Right ventricle myocardium inferior (tissue), 1 donor: ENCODE measurements around the gene RAB3B. TPM values are rescaled to one million over a fixed set of nuclear protein-coding genes. Genes with fewer than 3 reads are reported as not detected.
"Not testable (repeated sequence)": the region's sequence is repeated elsewhere in the genome, so short reads cannot be mapped to it uniquely, and the experiment has no call there.

Experiments used
- ATAC-seq: fragments of 200-7000 bp; cut with Tn5 transposase; one replicate; pipeline ENCODE4 v1.9.1; 2020; ENCODE audit warnings: mild to moderate bottlenecking, moderate library complexity
- DNase-seq: peaks from one replicate; pipeline ENCODE4 v3.0.0; 2021; ENCODE audit errors: missing footprints
- intact Hi-C: fragments of 100-400 bp; cut with DNase I; formaldehyde crosslinking; loops from one replicate; pipeline ENCODE4 v1.11.0; 2022
- long read RNA-seq: library from polyadenylated mRNA; unstranded; transcript quantifications from one replicate; pipeline ENCODE4 v2.0.0, GENCODE V29; 2021
- total RNA-seq: library from RNA; stranded (reverse); fragmentation: NEBNext Ultra II Directional; extraction: Animal tissue kit (Norgen Biotek cat#: 25700); gene quantifications from one replicate; pipeline ENCODE4 v1.2.1, GENCODE V29; 2021
- donor health status: DM: no; HTN: yes; CAD: no; lungs with severe emphysema.

Gene RAB3B, protein sequence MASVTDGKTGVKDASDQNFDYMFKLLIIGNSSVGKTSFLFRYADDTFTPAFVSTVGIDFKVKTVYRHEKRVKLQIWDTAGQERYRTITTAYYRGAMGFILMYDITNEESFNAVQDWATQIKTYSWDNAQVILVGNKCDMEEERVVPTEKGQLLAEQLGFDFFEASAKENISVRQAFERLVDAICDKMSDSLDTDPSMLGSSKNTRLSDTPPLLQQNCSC
- not detected for total RNA-seq
- long read RNA-seq, result 0 reads

GRCh38 chr1:51990478-51990965 is at the start of gene RAB3B:
TSS of gene RAB3B (minus strand) at chr1:51990700. CDS start at chr1:51977117, 13,583 bp downstream.
- DNase-seq (no peak), ATAC-seq (peak; percentile 59)
- intact Hi-C loops, result no loop called here

GRCh38 chr1:52037909-52038308 is 47.4 kb upstream of the RAB3B start:
- no peak for ATAC-seq
- intact Hi-C loops, result no loop called here
- no peak for DNase-seq

DNA sequence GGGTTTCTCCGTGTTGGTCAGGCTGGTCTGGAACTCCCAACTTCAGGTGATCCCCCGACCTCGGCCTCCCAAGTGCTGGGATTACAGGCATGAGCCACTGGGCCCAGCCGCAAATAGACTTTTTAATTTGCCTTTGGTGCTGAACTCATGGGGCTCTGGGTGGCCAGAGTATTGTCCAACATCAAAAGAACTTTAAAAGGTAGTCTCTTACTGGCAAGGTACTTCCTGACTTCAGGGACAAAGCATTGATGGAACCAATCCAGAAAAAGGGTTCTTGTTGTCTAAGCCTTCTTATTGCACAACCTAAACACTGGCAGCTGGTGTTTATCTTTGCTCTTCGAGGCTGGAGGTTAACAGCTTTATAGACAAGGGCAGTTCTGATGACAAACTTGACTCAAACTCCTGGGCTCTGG is 46.9 kb upstream of the RAB3B start:
- intact Hi-C loops, result no loop called here

DNA sequence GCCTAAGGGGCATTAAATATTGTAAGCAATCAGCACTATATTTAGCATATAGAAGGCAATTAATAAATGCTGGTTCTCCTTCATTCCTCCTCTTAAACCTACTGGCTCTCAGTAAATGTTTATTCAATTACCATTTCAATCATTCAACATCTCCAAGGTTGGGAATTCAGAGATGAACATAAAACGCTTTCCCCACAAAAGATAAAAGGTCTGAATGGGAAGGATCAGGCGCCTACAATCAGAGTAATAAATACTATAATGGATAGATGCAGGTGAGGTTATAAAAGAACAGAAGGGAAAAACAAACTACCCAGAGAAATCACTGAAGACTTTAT is 43.5 kb upstream of the RAB3B start:
- DNase-seq (no peak), ATAC-seq (no peak)
- intact Hi-C loops, result no loop called here

More for the DNA sequence above, 46.9 kb upstream of the RAB3B start:
- ATAC-seq (no peak), DNase-seq (no peak)

DNA sequence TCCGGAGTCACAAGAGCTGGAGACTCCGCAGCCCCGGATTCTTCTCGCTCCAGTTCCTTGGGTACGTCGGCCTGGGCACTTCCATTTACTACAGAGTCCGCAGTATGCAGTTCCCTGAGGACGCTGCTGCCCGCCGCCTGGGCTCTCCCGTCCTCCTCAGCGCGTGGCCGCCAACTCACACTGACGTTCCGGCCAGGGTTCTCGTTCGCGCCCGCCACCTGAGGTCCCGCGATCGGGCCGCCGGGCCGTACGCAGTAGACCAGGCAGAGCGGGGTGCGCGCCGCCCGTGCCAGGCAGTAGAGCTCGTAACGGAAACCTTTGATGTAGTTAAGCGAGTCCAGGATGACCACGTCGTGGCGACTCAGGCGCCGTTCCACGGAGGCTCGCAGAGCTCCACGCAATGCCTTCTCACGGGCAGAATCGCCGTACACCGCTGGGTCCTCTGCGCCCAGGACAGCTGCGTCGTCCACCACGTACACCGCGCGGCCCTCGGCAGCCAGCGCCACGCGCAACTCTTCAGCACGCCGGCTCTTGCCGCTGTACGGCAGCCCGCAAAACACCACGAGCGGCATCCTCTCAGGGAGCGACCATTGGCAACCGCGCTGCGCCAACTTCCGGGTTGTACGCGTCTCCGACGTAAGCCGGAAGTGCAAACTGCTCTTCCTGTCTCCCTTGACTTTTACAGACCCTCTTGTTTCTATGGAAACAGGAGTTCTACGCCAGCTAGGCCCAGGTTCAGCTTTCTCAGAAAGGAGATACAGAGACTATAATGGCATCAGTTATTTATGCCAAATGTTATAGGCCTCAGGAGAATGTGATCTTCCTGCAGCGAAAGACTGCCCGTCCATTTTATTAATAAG is 42.9 kb upstream of the RAB3B start, which contains the start of gene KTI12:
KTI12 (minus strand) TSS at position 621 of the 860 bp plus-strand sequence; CDS start at position 572, 49 bp downstream.
- intact Hi-C loops, result loop anchor here (2.0 kb wide), 1 partner anchor 21 kb away; the partner anchor contains the start of gene TXNDC12
- peak; percentile 96 for ATAC-seq
- DNase-seq, result peak; percentile 94

GRCh38 chr1:52032785-52033131 is 42.3 kb upstream of the RAB3B start:
- intact Hi-C loops, result loop anchor here (2.0 kb wide), 1 partner anchor 22 kb away; the partner anchor contains the start of gene TXNDC12
- no peak for DNase-seq
- ATAC-seq, result peak; percentile 34

DNA sequence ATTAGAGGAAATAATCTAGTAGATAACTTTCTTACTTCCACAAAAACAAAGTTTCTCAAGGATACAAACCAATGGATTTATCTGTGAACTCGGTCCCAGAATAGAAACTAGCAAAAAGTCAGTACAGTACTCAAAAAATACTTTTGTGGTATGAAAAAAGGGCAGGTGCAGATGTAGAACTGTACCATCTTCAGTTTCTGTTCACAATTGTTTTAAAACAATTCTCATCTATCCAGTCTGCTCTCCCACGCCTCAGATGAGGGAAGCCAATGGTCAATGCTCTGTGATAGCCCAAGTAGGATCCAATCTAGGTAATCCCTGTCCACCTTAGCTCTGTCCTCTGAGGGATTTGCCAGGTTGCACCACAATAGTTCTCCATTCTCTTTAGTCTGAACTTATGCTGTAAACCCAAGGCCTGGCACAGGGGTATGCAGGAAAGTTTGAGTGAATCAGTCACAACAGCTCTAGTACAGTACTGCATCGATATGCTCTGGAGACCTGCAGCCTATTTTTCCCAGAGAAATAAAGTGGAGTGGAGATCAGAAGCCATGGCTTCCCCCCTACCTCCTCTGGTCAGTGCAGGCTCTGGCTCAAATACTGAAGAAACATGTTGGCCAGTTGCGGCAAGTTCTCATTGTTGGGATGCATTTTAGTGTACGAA is 41.8 kb upstream of the RAB3B start:
- ATAC-seq (no peak), DNase-seq (no peak)
- intact Hi-C loops, result loop anchor here (2.0 kb wide), 1 partner anchor 23 kb away; the partner anchor contains the start of gene TXNDC12

GRCh38 chr1:52028839-52029238 is 38.3 kb upstream of the RAB3B start:
- intact Hi-C loops, ATAC-seq: not testable (repeated sequence)

DNA sequence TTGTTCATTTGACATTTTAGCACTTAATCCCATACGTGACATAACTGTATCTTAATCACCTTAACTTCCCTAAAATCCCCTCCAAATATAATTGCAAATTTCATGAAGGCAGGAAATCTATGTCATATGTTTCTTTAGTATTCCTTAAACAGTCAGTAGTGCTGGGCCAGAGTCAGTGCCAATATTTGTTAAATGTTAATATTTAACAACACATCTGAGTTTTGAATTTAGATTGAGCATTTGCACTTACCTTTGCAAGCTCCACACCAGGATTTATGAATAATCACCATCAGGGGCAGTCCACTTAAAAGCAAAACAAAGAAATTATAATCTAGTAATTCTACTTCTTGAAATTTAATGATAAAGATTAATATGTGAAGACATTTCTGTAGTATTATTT is 37.8 kb upstream of the RAB3B start:
- intact Hi-C loops, result no loop called here
- DNase-seq (no peak), ATAC-seq (no peak)

More at GRCh38 chr1:52028839-52029238, 38.3 kb upstream of the RAB3B start:
- DNase-seq, result not testable (repeated sequence)

- intact Hi-C loops, result no loop called here
- ATAC-seq, result no peak
Measured at GRCh38 chr1:52026278-52026677, 35.8 kb upstream of the RAB3B start.

DNA sequence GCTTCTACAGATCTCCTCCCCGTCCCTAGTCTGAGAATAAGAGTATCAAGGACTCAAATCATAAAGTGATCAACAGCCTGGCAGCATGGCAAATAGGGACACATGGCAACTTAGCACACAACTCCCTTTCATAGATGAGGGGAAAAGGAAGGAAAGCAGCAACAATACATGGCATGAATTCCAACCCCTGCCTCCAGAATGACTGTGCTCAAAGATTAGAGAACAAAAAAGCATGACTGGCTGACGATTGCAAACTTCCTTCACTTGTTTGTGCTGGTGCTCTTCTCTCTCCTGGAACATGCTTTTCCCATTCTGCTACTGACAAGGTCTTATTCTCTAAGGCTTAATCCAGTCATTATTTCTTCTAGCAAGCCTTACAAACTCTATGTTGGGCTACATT is 31.6 kb upstream of the RAB3B start:
- DNase-seq (no peak), ATAC-seq (no peak)
- intact Hi-C loops, result no loop called here

More at GRCh38 chr1:52026278-52026677, 35.8 kb upstream of the RAB3B start:
- DNase-seq, result no peak

DNA sequence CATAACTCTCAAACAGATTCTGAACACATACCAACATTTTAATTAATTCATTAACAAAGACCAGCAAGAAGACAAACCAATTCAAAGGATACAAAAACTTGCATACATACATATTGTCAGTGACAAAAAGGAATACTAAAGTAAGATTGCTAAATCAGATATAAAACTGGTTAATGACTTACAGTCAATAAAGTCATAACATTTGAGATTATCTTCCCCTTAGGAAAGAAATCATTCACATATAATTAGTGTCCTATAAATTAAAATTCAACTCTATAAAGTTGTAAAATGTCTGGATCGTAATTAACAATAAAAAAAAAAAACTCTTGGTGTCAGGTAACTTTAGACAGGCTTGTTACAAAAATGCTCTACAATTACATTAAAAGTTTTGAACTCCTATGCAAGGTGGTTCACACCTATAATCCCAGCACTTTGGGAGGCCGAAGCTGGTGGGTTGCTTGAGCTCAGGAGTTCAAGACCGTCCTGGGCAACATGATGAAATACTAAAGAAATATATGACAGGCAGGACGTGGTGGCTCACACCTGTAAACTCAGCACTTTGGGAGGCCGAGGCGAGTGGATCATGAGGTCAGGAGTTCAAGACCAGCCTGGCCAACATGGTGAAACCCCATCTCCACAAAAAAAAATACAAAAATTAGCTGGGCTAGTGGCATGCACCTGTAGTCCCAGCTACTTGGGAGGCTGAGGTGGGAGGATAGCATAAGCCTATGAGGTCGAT is 17.7 kb upstream of the RAB3B start:
- ATAC-seq (no peak), DNase-seq (no peak)
- intact Hi-C loops, result no loop called here

DNA sequence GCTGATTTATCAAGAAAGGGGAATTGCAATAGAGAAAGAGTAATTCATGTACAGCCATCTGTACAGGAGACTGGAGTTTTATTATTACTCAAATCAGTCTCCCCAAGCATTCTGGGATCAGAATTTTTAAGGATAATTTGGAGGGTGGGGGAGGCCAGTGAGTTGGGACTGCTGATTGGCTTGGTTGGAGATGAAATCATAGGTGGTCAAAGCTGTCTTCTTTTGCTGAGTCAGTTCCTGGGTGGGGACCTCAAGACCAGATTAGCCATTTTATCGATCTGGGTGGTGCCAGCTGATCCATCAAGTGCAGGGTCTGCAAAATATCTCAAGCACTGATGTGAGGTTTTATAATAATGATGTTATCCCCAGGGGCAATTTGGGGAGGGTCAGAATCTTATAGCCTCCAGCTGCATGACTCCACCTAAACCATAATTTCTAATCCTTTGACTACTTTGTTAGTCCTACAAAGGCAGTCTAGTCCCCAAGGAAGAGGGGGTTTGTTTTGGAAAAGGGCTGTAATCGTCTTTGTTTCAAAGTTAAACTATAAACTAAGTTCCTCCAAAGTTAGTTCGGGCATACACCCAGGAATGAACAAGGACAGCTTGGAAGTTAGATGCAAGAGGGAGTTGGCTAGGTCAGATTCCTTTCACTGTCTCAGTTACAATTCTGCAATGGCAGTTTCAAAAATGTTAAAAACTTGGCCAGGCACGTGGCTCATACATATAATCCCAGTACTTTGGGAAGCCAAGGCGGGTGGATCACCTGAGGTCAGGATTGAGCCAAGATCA is 16.9 kb upstream of the RAB3B start:
- DNase-seq, result no peak
- intact Hi-C loops, result no loop called here
- no peak for ATAC-seq

- DNase-seq, ATAC-seq, intact Hi-C loops: not testable (repeated sequence)
Measured at GRCh38 chr1:52006081-52006553, 15.6 kb upstream of the RAB3B start.

DNA sequence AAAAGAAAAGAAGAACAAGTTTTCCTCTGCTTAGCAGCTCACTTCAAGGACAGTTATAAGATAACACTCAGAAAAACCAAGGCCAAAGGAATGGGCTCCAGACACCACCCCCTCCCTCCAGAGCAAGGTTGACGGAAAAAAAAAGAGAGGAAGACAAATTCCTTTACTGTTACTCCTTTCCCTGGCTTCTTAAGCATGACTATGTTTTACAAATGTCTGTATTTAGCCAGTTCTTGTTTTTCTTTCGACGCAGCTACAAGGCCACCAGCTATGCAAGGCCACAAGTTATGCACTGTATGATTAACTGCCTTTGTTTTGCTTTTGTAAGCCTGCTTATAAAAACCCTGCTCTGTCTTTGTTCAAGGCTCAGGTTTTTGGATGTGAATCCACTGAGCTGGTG is 15.0 kb upstream of the RAB3B start:
- not testable (repeated sequence) for ATAC-seq

GRCh38 chr1:52003877-52004276 is 13.4 kb upstream of the RAB3B start:
- DNase-seq (no peak), ATAC-seq (no peak)
- intact Hi-C loops, result no loop called here

More for the DNA sequence above, 15.0 kb upstream of the RAB3B start:
- intact Hi-C loops, DNase-seq: not testable (repeated sequence)
